H1 (cell line): ENCODE results near the gene G2E3. TPM values are rescaled to one million over a fixed set of nuclear protein-coding genes. Genes with fewer than 3 reads are reported as not detected.

Source experiments
- CTCF ChIA-PET: fragments of 300-600 bp; sonication (Branson Sonifier 250); formaldehyde crosslinking; loops from one replicate; lab custom pipeline; 2021; ENCODE audit not compliant: partially characterized antibody; lab: Charles Lee
- POLR2A ChIA-PET: fragments of 300-600 bp; sonication (Branson Sonifier 250); formaldehyde crosslinking; loops from one replicate; lab custom pipeline; 2021; ENCODE audit warnings: inconsistent platforms; ENCODE audit not compliant: partially characterized antibody; lab: Charles Lee
- DNase-seq, 2 experiments: peaks; one replicate each; pipeline versions ENCODE4 v3.0.0 to v3.0.0-alpha.2; 2010 to 2022; ENCODE audit warnings: low spot score in 2 of 2, low read depth in 1 of 2, mixed read lengths in 1 of 2
- FAIRE-seq: peaks from 2 replicates; lab custom pipeline; 2011; peaks lifted over from hg19 to GRCh38; lab: Jason Lieb, UNC
- H2AFZ ChIP-seq: 2 replicates; pipeline ENCODE4 v1.8.1; 2012; ENCODE audit warnings: low read length, inconsistent platforms
- H2AK5ac ChIP-seq: 2 replicates; pipeline ENCODE4 v1.6.1; 2013; ENCODE audit warnings: low read depth, low read length
- H2BK120ac ChIP-seq: replicated peaks from 2 replicates; pipeline ENCODE3; 2013; ENCODE audit warnings: low read depth, low read length, inconsistent platforms
- H2BK12ac ChIP-seq: 2 replicates; pipeline ENCODE4 v1.6.1; 2013; ENCODE audit warnings: low read depth, low read length
- H2BK15ac ChIP-seq: 2 replicates; pipeline ENCODE4 v1.6.1; 2013; ENCODE audit warnings: low read length
- H2BK20ac ChIP-seq: 2 replicates; pipeline ENCODE4 v1.6.1; 2013; ENCODE audit warnings: low read length
- H2BK5ac ChIP-seq: 2 replicates; pipeline ENCODE4 v1.6.1; 2013; ENCODE audit warnings: low read depth, low read length
- H3K14ac ChIP-seq: 2 replicates; pipeline ENCODE4 v1.6.1; 2013; ENCODE audit warnings: inconsistent platforms; ENCODE audit not compliant: insufficient read length
- H3K18ac ChIP-seq: 2 replicates; pipeline ENCODE4 v1.6.1; 2013; ENCODE audit warnings: low read length; ENCODE audit errors: extremely low read depth
- H3K23ac ChIP-seq: 2 replicates; pipeline ENCODE4 v1.6.1; 2013; ENCODE audit warnings: inconsistent platforms; ENCODE audit not compliant: insufficient read length
- H3K23me2 ChIP-seq: 2 replicates; pipeline ENCODE4 v1.6.1; 2013; ENCODE audit warnings: low read depth, low read length
- H3K27ac ChIP-seq: 2 replicates; pipeline ENCODE4 v1.6.1; 2011; ENCODE audit warnings: low read depth, low read length, inconsistent platforms
- H3K27me3 ChIP-seq, 4 experiments: replicated peaks in 1 of 4; 1 replicate in 1 of 4; 2 replicates in 3 of 4; pipeline versions ENCODE4 v1.6.1 to v1.8.1; 2011 to 2013; ENCODE audit warnings: low read length in 3 of 4, mild to moderate bottlenecking in 3 of 4, inconsistent platforms in 2 of 4, mixed read lengths in 2 of 4, moderate library complexity in 1 of 4; ENCODE audit not compliant: control insufficient read depth in 3 of 4, insufficient read depth in 3 of 4; ENCODE audit errors: extremely low read depth in 1 of 4
- H3K36me3 ChIP-seq, 4 experiments: 2 replicates each; pipeline versions ENCODE4 v1.6.1 to v1.8.1; 2011 to 2013; ENCODE audit warnings: mild to moderate bottlenecking in 4 of 4, low read length in 3 of 4, moderate library complexity in 2 of 4, control low read depth in 1 of 4, inconsistent platforms in 1 of 4; ENCODE audit not compliant: insufficient read depth in 4 of 4, control insufficient read depth in 2 of 4
- H3K4ac ChIP-seq: replicated peaks from 2 replicates; pipeline ENCODE3; 2013; ENCODE audit warnings: low read length, low read depth, mixed read lengths, inconsistent platforms; ENCODE audit not compliant: insufficient read length
- H3K4me1 ChIP-seq, 4 experiments: replicated peaks in 1 of 4; 1 replicate in 1 of 4; 2 replicates in 3 of 4; pipeline versions ENCODE4 v1.6.1 to v1.8.1; 2011 to 2013; ENCODE audit warnings: low read length in 3 of 4, inconsistent platforms in 2 of 4, mixed read lengths in 1 of 4; ENCODE audit not compliant: insufficient read depth in 4 of 4, control insufficient read depth in 3 of 4
- H3K4me2 ChIP-seq, 2 experiments: 2 replicates each; pipeline versions ENCODE4 v1.6.1 to v1.8.1; 2011 to 2013; ENCODE audit warnings: low read depth in 2 of 2, low read length in 2 of 2, control low read depth in 1 of 2, inconsistent platforms in 1 of 2, mild to moderate bottlenecking in 1 of 2; ENCODE audit not compliant: insufficient read depth in 1 of 2
- H3K4me3 ChIP-seq, 4 experiments: fragments of 200-600, 300-600 bp in 1 of 4; sonication (generic), shearing (Covaris generic), sonication (Bioruptor Twin) in 1 of 4; 2 replicates each; pipeline versions ENCODE4 v1.5.1 to v1.8.1; 2011 to 2016; ENCODE audit warnings: low read length in 4 of 4, low read depth in 3 of 4, control low read depth in 2 of 4, inconsistent platforms in 2 of 4, mild to moderate bottlenecking in 2 of 4, mixed read lengths in 1 of 4, moderate library complexity in 1 of 4; ENCODE audit not compliant: insufficient read depth in 2 of 4; ENCODE audit errors: extremely low read depth in 1 of 4
- H3K56ac ChIP-seq: replicated peaks from 2 replicates; pipeline ENCODE3; 2013; ENCODE audit warnings: low read depth, mild to moderate bottlenecking, mixed read lengths, low read length, inconsistent platforms; ENCODE audit not compliant: insufficient read length
- H3K79me1 ChIP-seq: 2 replicates; pipeline ENCODE4 v1.6.1; 2013; ENCODE audit warnings: low read depth, low read length, control low read depth
- H3K79me2 ChIP-seq, 2 experiments: 2 replicates each; pipeline versions ENCODE4 v1.6.1 to v1.8.1; 2012 to 2013; ENCODE audit warnings: low read length in 2 of 2, mild to moderate bottlenecking in 2 of 2, inconsistent platforms in 1 of 2; ENCODE audit not compliant: insufficient read depth in 2 of 2, control insufficient read depth in 1 of 2
- H3K9ac ChIP-seq, 4 experiments: replicated peaks in 1 of 4; 1 replicate in 1 of 4; 2 replicates in 3 of 4; pipeline versions ENCODE4 v1.6.1 to v1.8.1; 2011 to 2013; ENCODE audit warnings: low read depth in 3 of 4, low read length in 3 of 4, control low read depth in 2 of 4, mild to moderate bottlenecking in 2 of 4, moderate library complexity in 2 of 4, inconsistent platforms in 1 of 4; ENCODE audit errors: extremely low read depth in 1 of 4
- H3K9me3 ChIP-seq, 2 experiments: 2 replicates each; pipeline versions ENCODE4 v1.6.1 to v1.8.1; 2012 to 2013; ENCODE audit warnings: mild to moderate bottlenecking in 2 of 2, moderate library complexity in 2 of 2, control low read depth in 1 of 2, inconsistent platforms in 1 of 2, low read depth in 1 of 2, low read length in 1 of 2, mixed read lengths in 1 of 2; ENCODE audit not compliant: insufficient read depth in 2 of 2
- H4K20me1 ChIP-seq, 2 experiments: replicated peaks in 1 of 2; 2 replicates each; pipeline versions ENCODE3 to v1.8.1; 2011 to 2013; ENCODE audit warnings: inconsistent platforms in 2 of 2, low read length in 2 of 2, mild to moderate bottlenecking in 1 of 2; ENCODE audit not compliant: insufficient read depth in 2 of 2, control insufficient read depth in 1 of 2
- H4K5ac ChIP-seq: 2 replicates; pipeline ENCODE4 v1.6.1; 2013; ENCODE audit warnings: low read length, low read depth, mixed read lengths, inconsistent platforms; ENCODE audit not compliant: insufficient read length
- H4K8ac ChIP-seq: 2 replicates; pipeline ENCODE4 v1.8.0; 2013; ENCODE audit warnings: mild to moderate bottlenecking, moderate library complexity, low read length, inconsistent platforms; ENCODE audit not compliant: insufficient read depth; ENCODE audit errors: extremely low read depth
- H4K91ac ChIP-seq: replicated peaks from 2 replicates; pipeline ENCODE3; 2013; ENCODE audit warnings: low read length, mixed read lengths, inconsistent platforms; ENCODE audit not compliant: insufficient read length
- BCL11A ChIP-seq, 2 experiments: IDR thresholded peaks; one replicate each; pipeline ENCODE4 v1.6.1; 2011; ENCODE audit warnings: low read depth in 2 of 2, low read length in 2 of 2, mild to moderate bottlenecking in 2 of 2
- CBX8 ChIP-seq: fragments of 300-800, 300-1000 bp; sonication (generic); IDR thresholded peaks from 2 replicates; pipeline ENCODE4 v1.7.1; 2016; ENCODE audit warnings: low read depth, low read length, borderline replicate concordance
- GABPA ChIP-seq: IDR thresholded peaks from 2 replicates; pipeline ENCODE4 v1.6.1; 2011; ENCODE audit warnings: mild to moderate bottlenecking, low read length, moderate library complexity, borderline replicate concordance; ENCODE audit not compliant: insufficient read depth
- KDM1A ChIP-seq: fragments of 200-600, 300-600 bp; sonication (generic); IDR thresholded peaks from 2 replicates; pipeline ENCODE4 v1.7.1; 2016; ENCODE audit warnings: mild to moderate bottlenecking, low read length, borderline replicate concordance
- NRF1 ChIP-seq: IDR thresholded peaks from 2 replicates; pipeline ENCODE4 v1.6.1; 2011; ENCODE audit warnings: mild to moderate bottlenecking, low read depth, low read length, improper control_type of control experiment
- RXRA ChIP-seq: IDR thresholded peaks from 2 replicates; pipeline ENCODE4 v1.6.1; 2011; ENCODE audit warnings: low read depth, mild to moderate bottlenecking, low read length, moderate library complexity; ENCODE audit not compliant: insufficient read depth
- TBP ChIP-seq: IDR thresholded peaks from 2 replicates; pipeline ENCODE4 v1.6.1; 2011; ENCODE audit warnings: low read depth, low read length, improper control_type of control experiment
- TEAD4 ChIP-seq: IDR thresholded peaks from 2 replicates; pipeline ENCODE4 v1.6.1; 2012; ENCODE audit warnings: low read depth, low read length, inconsistent platforms, mixed read lengths
- polyA plus RNA-seq, 7 experiments: library from polyadenylated mRNA; depleted of rRNA in 3 of 7; stranded (reverse) in 5 of 7; unstranded in 2 of 7; fragments of >200 nt in 5 of 7; fragments of 200-250 nt in 2 of 7; gene quantifications; 1 replicate in 5 of 7; 2 replicates in 1 of 7; 4 replicates in 1 of 7; pipeline versions ENCODE4 v1.2.1 to v1.2.3, GENCODE V29; 2011 to 2013; ENCODE audit warnings: missing spikeins in 2 of 7, mixed read lengths in 2 of 7
- total RNA-seq: library from RNA; stranded (reverse); fragmentation: NEBNext Ultra II Directional; extraction: Animal tissue kit (Norgen Biotek cat#: 25700); gene quantifications from 2 replicates; pipeline ENCODE4 v1.2.1, GENCODE V29; 2021
- TF ChIP-seq, protein P1 (sequence below): IDR thresholded peaks from 2 replicates; pipeline ENCODE4 v1.6.1; 2011; ENCODE audit warnings: low read length, improper control_type of control experiment
- TF ChIP-seq, protein P2 (sequence below), 3 experiments: IDR thresholded peaks; 1 replicate in 2 of 3; 2 replicates in 1 of 3; pipeline versions ENCODE4 v1.5.1 to v1.6.1; 2011; ENCODE audit warnings: low read length in 3 of 3, mild to moderate bottlenecking in 3 of 3, inconsistent platforms in 2 of 3, low read depth in 1 of 3, moderate library complexity in 1 of 3; ENCODE audit not compliant: insufficient read depth in 1 of 3; ENCODE audit errors: control extremely low read depth in 1 of 3
- TF ChIP-seq, protein P3 (sequence below): IDR thresholded peaks from 2 replicates; pipeline ENCODE4 v1.6.1; 2012; ENCODE audit warnings: inconsistent platforms

G2E3 gene
- total and polyA plus RNA-seq, 2 of the 8 experiments (the other 6 are each of a cell fraction or from before 2014, with no cell fraction given) = 9.2 to 72.0 TPM

DNA sequence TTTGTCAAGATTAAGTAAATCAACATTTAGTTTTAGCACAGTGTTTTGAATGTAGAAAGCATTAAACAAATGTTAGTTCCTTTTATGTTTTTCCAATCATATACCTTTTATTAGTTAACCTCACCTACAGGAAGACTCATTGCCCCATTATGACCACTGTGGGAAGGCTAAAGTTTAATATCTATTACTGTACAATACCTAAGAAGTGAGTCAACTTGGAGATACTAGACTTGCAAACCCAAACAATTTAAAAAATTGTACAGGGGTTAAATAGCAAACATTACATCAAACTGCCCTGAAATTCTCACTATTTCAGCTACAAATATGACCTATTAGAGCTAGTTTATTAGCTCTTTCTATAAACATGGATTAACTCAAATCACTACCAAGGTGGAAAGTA lies 8.6 kb upstream of the G2E3 start:
- H3K14ac ChIP-seq = no peak overlapping the region
- H3K18ac ChIP-seq = no peak overlapping the region
- no peaks in the 10 kb centered on the region for H3K36me3 ChIP-seq
- no peak overlapping the region for H3K9ac ChIP-seq
- H3K79me2 ChIP-seq = no peaks in the 10 kb centered on the region
- no peak overlapping the region for H4K5ac ChIP-seq
- no peak overlapping the region for H2BK120ac ChIP-seq
- no peak overlapping the region for H2BK20ac ChIP-seq
- H2BK12ac ChIP-seq = no peak overlapping the region
- H3K4me2 ChIP-seq = no peak overlapping the region
- H4K20me1 ChIP-seq = no peaks in the 10 kb centered on the region
- no peak overlapping the region for H2AFZ ChIP-seq
- no peaks in the 10 kb centered on the region for H3K23me2 ChIP-seq
- no peaks in the 10 kb centered on the region for H3K4me1 ChIP-seq
- no peak overlapping the region for H2AK5ac ChIP-seq
- no peak overlapping the region for H4K8ac ChIP-seq
- H3K56ac ChIP-seq = no peak overlapping the region
- CTCF ChIA-PET = interaction anchor here (0.7 to 1.3 kb wide), 4 partner anchors 22 to 349 kb away, joined by 3 read pairs; no protein-coding TSS in a partner anchor
- H2BK5ac ChIP-seq = no peak overlapping the region
- H3K27me3 ChIP-seq = peaks cover 0 to 1% (median 0%) of the 10 kb centered on the region in 4 experiments; a peak in 1 of 7 replicates
- no peak overlapping the region for H2BK15ac ChIP-seq
- no peak overlapping the region for H3K23ac ChIP-seq
- no peak overlapping the region for H3K4me3 ChIP-seq
- H3K27ac ChIP-seq = no peak overlapping the region
- peaks cover 0 to 8% of the 10 kb centered on the region in 2 experiments; a peak in 1 of 4 replicates for H3K9me3 ChIP-seq
- FAIRE-seq (no peak), DNase-seq (no peak)
- no peak overlapping the region for H3K4ac ChIP-seq
- H3K79me1 ChIP-seq = no peaks in the 10 kb centered on the region
- no peak overlapping the region for H4K91ac ChIP-seq
- POLR2A ChIA-PET = interaction anchor here (0.7 kb wide), 1 partner anchor 42 kb away, joined by 3 read pairs; no protein-coding TSS in a partner anchor
- TF ChIP-seq RXRA (no peak), NRF1 (no peak), TEAD4 (no peak), GABPA (no peak), TBP (no peak), KDM1A (no peak), CBX8 (no peak), BCL11A (IDR thresholded peaks at IDR 0.05; ENCODE audit: low read depth in 2 of 2, low read length in 2 of 2) (no peak)
- TF ChIP-seq, protein P1, sequence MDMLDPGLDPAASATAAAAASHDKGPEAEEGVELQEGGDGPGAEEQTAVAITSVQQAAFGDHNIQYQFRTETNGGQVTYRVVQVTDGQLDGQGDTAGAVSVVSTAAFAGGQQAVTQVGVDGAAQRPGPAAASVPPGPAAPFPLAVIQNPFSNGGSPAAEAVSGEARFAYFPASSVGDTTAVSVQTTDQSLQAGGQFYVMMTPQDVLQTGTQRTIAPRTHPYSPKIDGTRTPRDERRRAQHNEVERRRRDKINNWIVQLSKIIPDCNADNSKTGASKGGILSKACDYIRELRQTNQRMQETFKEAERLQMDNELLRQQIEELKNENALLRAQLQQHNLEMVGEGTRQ = no peak
- TF ChIP-seq, protein P2, sequence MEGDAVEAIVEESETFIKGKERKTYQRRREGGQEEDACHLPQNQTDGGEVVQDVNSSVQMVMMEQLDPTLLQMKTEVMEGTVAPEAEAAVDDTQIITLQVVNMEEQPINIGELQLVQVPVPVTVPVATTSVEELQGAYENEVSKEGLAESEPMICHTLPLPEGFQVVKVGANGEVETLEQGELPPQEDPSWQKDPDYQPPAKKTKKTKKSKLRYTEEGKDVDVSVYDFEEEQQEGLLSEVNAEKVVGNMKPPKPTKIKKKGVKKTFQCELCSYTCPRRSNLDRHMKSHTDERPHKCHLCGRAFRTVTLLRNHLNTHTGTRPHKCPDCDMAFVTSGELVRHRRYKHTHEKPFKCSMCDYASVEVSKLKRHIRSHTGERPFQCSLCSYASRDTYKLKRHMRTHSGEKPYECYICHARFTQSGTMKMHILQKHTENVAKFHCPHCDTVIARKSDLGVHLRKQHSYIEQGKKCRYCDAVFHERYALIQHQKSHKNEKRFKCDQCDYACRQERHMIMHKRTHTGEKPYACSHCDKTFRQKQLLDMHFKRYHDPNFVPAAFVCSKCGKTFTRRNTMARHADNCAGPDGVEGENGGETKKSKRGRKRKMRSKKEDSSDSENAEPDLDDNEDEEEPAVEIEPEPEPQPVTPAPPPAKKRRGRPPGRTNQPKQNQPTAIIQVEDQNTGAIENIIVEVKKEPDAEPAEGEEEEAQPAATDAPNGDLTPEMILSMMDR (IDR thresholded peaks at IDR 0.05; ENCODE audit: control extremely low read depth in 1 of 3, insufficient read depth in 1 of 3, low read depth in 1 of 3, low read length in 3 of 3) = no peak
- TF ChIP-seq, protein P3, sequence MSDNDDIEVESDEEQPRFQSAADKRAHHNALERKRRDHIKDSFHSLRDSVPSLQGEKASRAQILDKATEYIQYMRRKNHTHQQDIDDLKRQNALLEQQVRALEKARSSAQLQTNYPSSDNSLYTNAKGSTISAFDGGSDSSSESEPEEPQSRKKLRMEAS = no peak
